Activated CD4-positive, alpha-beta T cell treated with anti-CD3 and anti-CD28 coated beads for 36 hours (primary cell): ENCODE measurements around the gene USP11. TPM values are rescaled to one million over a fixed set of nuclear protein-coding genes. Genes with fewer than 3 reads are reported as not detected.

ENCODE experiments used
- ATAC-seq: fragments of 200-7000 bp; cut with Tn5 transposase; one replicate; pipeline ENCODE4 v1.10.0; 2021; ENCODE audit warnings: mild to moderate bottlenecking, moderate library complexity
- CTCF ChIA-PET: fragments of 350-600 bp; sonication (Branson Sonifier 250); formaldehyde crosslinking; loops from one replicate; lab custom pipeline; 2021; ENCODE audit warnings: antibody characterized with exemption; lab: Charles Lee
- POLR2A ChIA-PET: fragments of 350-600 bp; sonication (Branson Sonifier 250); formaldehyde crosslinking; loops from one replicate; lab custom pipeline; 2021; ENCODE audit warnings: antibody characterized with exemption, inconsistent platforms; lab: Charles Lee
- DNase-seq: peaks from one replicate; pipeline ENCODE4 v3.0.0-alpha.2; 2020
- H3K27ac Mint-ChIP-seq: one replicate; pipeline ENCODE4 v1.8.0; 2021; ENCODE audit warnings: mixed read lengths
- H3K27me3 Mint-ChIP-seq: one replicate; pipeline ENCODE4 v1.8.0; 2021; ENCODE audit warnings: mixed read lengths
- H3K36me3 Mint-ChIP-seq: one replicate; pipeline ENCODE4 v1.8.0; 2021; ENCODE audit warnings: low read depth, mixed read lengths
- H3K4me1 Mint-ChIP-seq: one replicate; pipeline ENCODE4 v1.8.0; 2021; ENCODE audit warnings: mixed read lengths
- H3K4me3 Mint-ChIP-seq: one replicate; pipeline ENCODE4 v1.8.0; 2021; ENCODE audit warnings: mild to moderate bottlenecking, moderate library complexity, mixed read lengths
- H3K9me3 Mint-ChIP-seq: one replicate; pipeline ENCODE4 v1.8.0; 2021; ENCODE audit warnings: low read depth, mixed read lengths
- intact Hi-C, 2 experiments: fragments of 100-400 bp; cut with DNase I in 1 of 2; cut with micrococcal nuclease in 1 of 2; formaldehyde crosslinking; loops; one replicate each; pipeline versions ENCODE4 v1.14.2 to v1.15.1; 2022 to 2024; cut with DNase I, micrococcal nuclease
- total RNA-seq, 2 experiments: library from RNA; stranded (reverse); gene quantifications; one replicate each; pipeline ENCODE4 v1.2.3, GENCODE V29; 2021

USP11 gene
- total RNA-seq, 2 experiments from 2014 or later: 19.2 to 21.1 TPM

GRCh38 chrX:47217121-47217851, 15.5 kb upstream of the USP11 start:
- Mint-ChIP-seq H3K27me3 (no peaks in the 10 kb centered on the region), H3K9me3 (no peaks in the 10 kb centered on the region), H3K4me3 (peak overlapping the region; percentile 92), H3K4me1 (peaks cover 35% of the 10 kb centered on the region), H3K27ac (peak overlapping the region; percentile 98), H3K36me3 (peaks cover 57% of the 10 kb centered on the region)
- ChIA-PET POLR2A (interaction anchor here (0.7 to 2.5 kb wide), 7 partner anchors 14 to 339 kb away, joined by 3 to 15 read pairs (median 5); partner anchors contain the start of genes NDUFB11, RBM10 and USP11), CTCF (interaction anchor here (0.5 to 0.6 kb wide), 2 partner anchors 14 to 36 kb away, joined by 3 read pairs; no protein-coding TSS in a partner anchor)
- peak; percentile 96 for DNase-seq
- peak; percentile 36 for ATAC-seq
- intact Hi-C loops: loop anchor here (1.0 to 5.0 kb wide), 10 partner anchors 16 to 442 kb away; partner anchors contain the start of genes UBA1 (in 2 of the 2), ELK1 (in 1 of the 2), NDUFB11 (in 1 of the 2) and RBM10 (in 1 of the 2)

- H3K4me3 Mint-ChIP-seq: peak overlapping the region; percentile 92
- peaks cover 54% of the 10 kb centered on the region for H3K36me3 Mint-ChIP-seq
- intact Hi-C loops: loop anchor here (1.0 to 5.0 kb wide), 13 partner anchors 15 to 441 kb away; partner anchors contain the start of genes RBM10 (in 2 of the 2), UBA1 (in 2 of the 2), USP11 (in 2 of the 2) and ARAF (in 1 of the 2)
- peak overlapping the region; percentile 99 for H3K27ac Mint-ChIP-seq
- ChIA-PET CTCF (interaction anchor here (0.5 to 0.6 kb wide), 2 partner anchors 13 to 35 kb away, joined by 3 read pairs; no protein-coding TSS in a partner anchor), POLR2A (interaction anchor here (0.5 to 2.5 kb wide), 11 partner anchors 9 to 358 kb away, joined by 3 to 15 read pairs (median 4); partner anchors contain the start of genes NDUFB11, RBM10 and USP11)
- DNase-seq (peak; percentile 96), ATAC-seq (peak; percentile 87)
- no peaks in the 10 kb centered on the region for H3K27me3 Mint-ChIP-seq
- peaks cover 35% of the 10 kb centered on the region for H3K4me1 Mint-ChIP-seq
- H3K9me3 Mint-ChIP-seq: no peaks in the 10 kb centered on the region
Measured at GRCh38 chrX:47217852-47218279, 14.9 kb upstream of the USP11 start.

- intact Hi-C loops: loop anchor here (1.0 to 5.0 kb wide), 8 partner anchors 15 to 434 kb away; partner anchors contain the start of genes ARAF (in 1 of the 2), ELK1 (in 1 of the 2), RBM10 (in 1 of the 2) and RP2 (in 1 of the 2)
- H3K36me3 Mint-ChIP-seq: peaks cover 52% of the 10 kb centered on the region
- peak within 1 kb of the TSS; percentile 99 for H3K27ac Mint-ChIP-seq
- ATAC-seq (peak; percentile 30), DNase-seq (peak; percentile 77)
- H3K27me3 Mint-ChIP-seq: no peaks in the 10 kb centered on the region
- peak within 1 kb of the TSS; percentile 92 for H3K4me3 Mint-ChIP-seq
- POLR2A ChIA-PET: interaction anchor here (0.5 to 2.5 kb wide), 11 partner anchors 9 to 358 kb away, joined by 3 to 15 read pairs (median 4); partner anchors contain the start of genes NDUFB11, RBM10 and USP11
- CTCF ChIA-PET: interaction anchor here (0.5 kb wide), 1 partner anchor 13 kb away, joined by 3 read pairs; no protein-coding TSS in a partner anchor
- no peaks in the 10 kb centered on the region for H3K9me3 Mint-ChIP-seq
- peaks cover 35% of the 10 kb centered on the region for H3K4me1 Mint-ChIP-seq
Measured at GRCh38 chrX:47218280-47218919, 14.4 kb upstream of the USP11 start, which contains the start of gene CDK16. Gene CDK16 (plus strand): TSS chrX:47218681. CDS start chrX:47223558, 4,877 bp downstream.

- ATAC-seq (no peak), DNase-seq (peak; percentile 65)
- intact Hi-C loops: loop anchor here (1.0 to 5.0 kb wide), 9 partner anchors 14 to 433 kb away; partner anchors contain the start of genes ARAF (in 1 of the 2), ELK1 (in 1 of the 2), RBM10 (in 1 of the 2) and RP2 (in 1 of the 2)
- peaks cover 35% of the 10 kb centered on the region for H3K4me1 Mint-ChIP-seq
- no peaks in the 10 kb centered on the region for H3K27me3 Mint-ChIP-seq
- peak overlapping the region; percentile 92 for H3K4me3 Mint-ChIP-seq
- CTCF ChIA-PET: no interaction called here
- H3K27ac Mint-ChIP-seq: peak overlapping the region; percentile 89
- POLR2A ChIA-PET: interaction anchor here (0.6 to 2.5 kb wide), 4 partner anchors 14 to 627 kb away, joined by 3 to 15 read pairs (median 6); partner anchors contain the start of genes RBM10 and USP11
- peaks cover 54% of the 10 kb centered on the region for H3K36me3 Mint-ChIP-seq
- no peaks in the 10 kb centered on the region for H3K9me3 Mint-ChIP-seq
Measured at GRCh38 chrX:47218920-47219815, 13.6 kb upstream of the USP11 start.

GRCh38 chrX:47221756-47222155, 11.1 kb upstream of the USP11 start:
- no peak overlapping the region for H3K27ac Mint-ChIP-seq
- peaks cover 24% of the 10 kb centered on the region for H3K4me1 Mint-ChIP-seq
- H3K9me3 Mint-ChIP-seq: no peaks in the 10 kb centered on the region
- DNase-seq (no peak), ATAC-seq (no peak)
- no peak overlapping the region for H3K4me3 Mint-ChIP-seq
- intact Hi-C loops: no loop called here
- CTCF ChIA-PET: no interaction called here
- H3K27me3 Mint-ChIP-seq: no peaks in the 10 kb centered on the region
- H3K36me3 Mint-ChIP-seq: peaks cover 56% of the 10 kb centered on the region
- POLR2A ChIA-PET: no interaction called here

GRCh38 chrX:47222751-47223350, 10.0 kb upstream of the USP11 start:
- H3K4me1 Mint-ChIP-seq: peaks cover 17% of the 10 kb centered on the region
- no peaks in the 10 kb centered on the region for H3K27me3 Mint-ChIP-seq
- intact Hi-C loops: no loop called here
- no peak for DNase-seq
- no peaks in the 10 kb centered on the region for H3K9me3 Mint-ChIP-seq
- ChIA-PET CTCF (no interaction called here), POLR2A (no interaction called here)
- no peak overlapping the region for H3K4me3 Mint-ChIP-seq
- no peak for ATAC-seq
- H3K27ac Mint-ChIP-seq: no peak overlapping the region
- H3K36me3 Mint-ChIP-seq: peaks cover 55% of the 10 kb centered on the region

- H3K9me3 Mint-ChIP-seq: no peaks in the 10 kb centered on the region
- peaks cover 56% of the 10 kb centered on the region for H3K36me3 Mint-ChIP-seq
- intact Hi-C loops: no loop called here
Measured at GRCh38 chrX:47223476-47224250, 9.1 kb upstream of the USP11 start.

GRCh38 chrX:47224266-47224895, 8.4 kb upstream of the USP11 start:
- intact Hi-C loops: no loop called here
- no peak for DNase-seq
- peaks cover 56% of the 10 kb centered on the region for H3K36me3 Mint-ChIP-seq
- H3K27ac Mint-ChIP-seq: no peak overlapping the region
- ChIA-PET CTCF (no interaction called here), POLR2A (no interaction called here)
- no peaks in the 10 kb centered on the region for H3K27me3 Mint-ChIP-seq
- H3K4me3 Mint-ChIP-seq: no peak overlapping the region
- no peak for ATAC-seq
- no peaks in the 10 kb centered on the region for H3K9me3 Mint-ChIP-seq
- H3K4me1 Mint-ChIP-seq: peaks cover 17% of the 10 kb centered on the region

More at GRCh38 chrX:47223476-47224250, 9.1 kb upstream of the USP11 start:
- H3K27ac Mint-ChIP-seq: no peak overlapping the region
- ChIA-PET POLR2A (no interaction called here), CTCF (no interaction called here)
- ATAC-seq (no peak), DNase-seq (no peak)
- no peak overlapping the region for H3K4me3 Mint-ChIP-seq
- no peaks in the 10 kb centered on the region for H3K27me3 Mint-ChIP-seq
- peaks cover 17% of the 10 kb centered on the region for H3K4me1 Mint-ChIP-seq

GRCh38 chrX:47224896-47225290, 7.9 kb upstream of the USP11 start:
- Mint-ChIP-seq H3K4me1 (peaks cover 13% of the 10 kb centered on the region), H3K27ac (no peak overlapping the region), H3K4me3 (no peak overlapping the region), H3K9me3 (no peaks in the 10 kb centered on the region), H3K27me3 (no peaks in the 10 kb centered on the region), H3K36me3 (peaks cover 52% of the 10 kb centered on the region)
- intact Hi-C loops: no loop called here
- DNase-seq: no peak
- POLR2A ChIA-PET: no interaction called here
- CTCF ChIA-PET: no interaction called here
- no peak for ATAC-seq
